Esophagus muscularis mucosa (tissue), 4 donors: ENCODE measurements around the gene RAB33B. TPM values are rescaled to one million over a fixed set of nuclear protein-coding genes. Genes with fewer than 3 reads are reported as not detected.

Experiments
- DNase-seq: peaks from one replicate; pipeline ENCODE4 v3.0.0-alpha.2; 2017; ENCODE audit errors: extremely low spot score
- H3K27ac ChIP-seq, 4 donors: fragments of 200-600 bp; sonication (generic); replicated peaks in 1 of 4; 1 replicate in 3 of 4; 2 replicates in 1 of 4; pipeline ENCODE4 v1.5.1; 2016 to 2019; ENCODE audit warnings: mild to moderate bottlenecking in 1 of 4
- H3K27me3 ChIP-seq, 4 donors: fragments of 200-600 bp; sonication (generic); one replicate each; pipeline versions ENCODE4 v1.5.1 to v1.6.0; 2016 to 2019
- H3K36me3 ChIP-seq, 4 donors: fragments of 200-600 bp; sonication (generic); one replicate each; pipeline ENCODE4 v1.5.1; 2016 to 2019
- H3K4me1 ChIP-seq, 4 donors: fragments of 200-600 bp; sonication (generic); one replicate each; pipeline ENCODE4 v1.5.1; 2016 to 2019
- H3K4me3 ChIP-seq, 4 donors: fragments of 200-600 bp; sonication (generic); 1 replicate in 2 of 4; 2 replicates in 2 of 4; pipeline ENCODE4 v1.5.1; 2016 to 2019; ENCODE audit warnings: mild to moderate bottlenecking in 4 of 4, moderate library complexity in 1 of 4
- H3K9me3 ChIP-seq, 4 donors: fragments of 200-600 bp; sonication (generic); 1 replicate in 3 of 4; 2 replicates in 1 of 4; pipeline ENCODE4 v1.5.1; 2016 to 2019
- EP300 ChIP-seq: sonication (generic); formaldehyde crosslinking; IDR thresholded peaks from one replicate; pipeline ENCODE4 v1.6.1; 2017; ENCODE audit warnings: antibody characterized with exemption
- POLR2A ChIP-seq: fragments of 450-650 bp; IDR thresholded peaks from one replicate; pipeline ENCODE4 v1.6.1; 2017; ENCODE audit warnings: antibody characterized with exemption, moderate library complexity, mild to moderate bottlenecking, low read depth
- POLR2AphosphoS5 ChIP-seq, 2 donors: sonication (generic); formaldehyde crosslinking; IDR thresholded peaks; one replicate each; pipeline ENCODE4 v1.6.1; 2017; ENCODE audit warnings: antibody characterized with exemption in 2 of 2
- WGBS: methylation state at CpG from one replicate; pipeline ENCODE4 v1.1.5; 2018; 5-methylcytosine and 5-hydroxymethylcytosine counted together
- intact Hi-C: fragments of 100-400 bp; cut with DNase I; formaldehyde crosslinking; loops from one replicate; pipeline ENCODE4 v1.15.1; 2023
- total RNA-seq, 4 donors: library from RNA; depleted of rRNA; stranded (reverse); fragments of >200 nt; gene quantifications; one replicate each; pipeline versions ENCODE4 v1.1.0 to v1.2.1, GENCODE V29; 2016
- TF ChIP-seq, protein P1 (sequence below), 3 experiments: fragments of 200-600 bp in 2 of 3; fragments of 450-650 bp in 1 of 3; sonication (generic) in 2 of 3; IDR thresholded peaks; one replicate each; pipeline ENCODE4 v1.5.1; 2017 to 2019; ENCODE audit warnings: antibody characterized with exemption in 3 of 3, mild to moderate bottlenecking in 2 of 3, moderate library complexity in 1 of 3

RAB33B gene
- total RNA-seq, 4 donors from 2014 or later, result 10.8 to 16.1 (median 14.8) TPM

DNA sequence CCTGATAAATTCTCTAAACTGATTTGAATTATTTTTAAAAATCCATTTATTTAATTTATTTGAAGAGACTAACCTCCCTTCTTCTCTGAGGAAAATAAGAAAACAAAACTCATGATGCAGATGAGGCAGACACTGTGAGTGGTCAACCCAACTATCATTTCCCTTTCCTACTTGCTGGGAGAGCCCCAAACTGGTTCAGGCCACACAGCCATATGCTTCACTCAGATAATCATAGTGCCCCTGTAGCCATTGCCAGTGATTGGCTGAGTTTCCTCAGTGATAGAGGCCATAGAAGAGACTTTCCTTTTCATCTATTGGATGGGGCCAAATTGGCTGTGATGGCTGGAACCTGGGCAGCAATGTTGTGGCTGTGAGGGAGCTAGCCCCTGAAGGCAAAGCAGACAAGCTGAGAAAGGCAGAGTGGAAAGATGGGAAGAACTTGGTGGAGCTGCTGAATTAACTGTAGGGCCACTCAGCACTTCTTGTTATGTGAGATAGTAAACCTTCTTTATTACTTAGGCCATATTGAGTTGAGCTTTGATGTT lies 49.8 kb downstream of the RAB33B start:
- Histone ChIP-seq H3K9me3 (no peaks in the 10 kb centered on the region), H3K4me1 (no peaks in the 10 kb centered on the region), H3K4me3 (no peak overlapping the region), H3K27me3 (no peaks in the 10 kb centered on the region), H3K27ac (no peak overlapping the region), H3K36me3 (peaks cover 3 to 29% (median 17%) of the 10 kb centered on the region in 4 donors)
- intact Hi-C loops, result no loop called here
- no peak for DNase-seq
- TF ChIP-seq EP300 (no peak), POLR2AphosphoS5 (IDR thresholded peaks at IDR 0.05) (no peak), POLR2A (no peak)
- TF ChIP-seq, protein P1, sequence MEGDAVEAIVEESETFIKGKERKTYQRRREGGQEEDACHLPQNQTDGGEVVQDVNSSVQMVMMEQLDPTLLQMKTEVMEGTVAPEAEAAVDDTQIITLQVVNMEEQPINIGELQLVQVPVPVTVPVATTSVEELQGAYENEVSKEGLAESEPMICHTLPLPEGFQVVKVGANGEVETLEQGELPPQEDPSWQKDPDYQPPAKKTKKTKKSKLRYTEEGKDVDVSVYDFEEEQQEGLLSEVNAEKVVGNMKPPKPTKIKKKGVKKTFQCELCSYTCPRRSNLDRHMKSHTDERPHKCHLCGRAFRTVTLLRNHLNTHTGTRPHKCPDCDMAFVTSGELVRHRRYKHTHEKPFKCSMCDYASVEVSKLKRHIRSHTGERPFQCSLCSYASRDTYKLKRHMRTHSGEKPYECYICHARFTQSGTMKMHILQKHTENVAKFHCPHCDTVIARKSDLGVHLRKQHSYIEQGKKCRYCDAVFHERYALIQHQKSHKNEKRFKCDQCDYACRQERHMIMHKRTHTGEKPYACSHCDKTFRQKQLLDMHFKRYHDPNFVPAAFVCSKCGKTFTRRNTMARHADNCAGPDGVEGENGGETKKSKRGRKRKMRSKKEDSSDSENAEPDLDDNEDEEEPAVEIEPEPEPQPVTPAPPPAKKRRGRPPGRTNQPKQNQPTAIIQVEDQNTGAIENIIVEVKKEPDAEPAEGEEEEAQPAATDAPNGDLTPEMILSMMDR (IDR thresholded peaks at IDR 0.05), result no peak

DNA sequence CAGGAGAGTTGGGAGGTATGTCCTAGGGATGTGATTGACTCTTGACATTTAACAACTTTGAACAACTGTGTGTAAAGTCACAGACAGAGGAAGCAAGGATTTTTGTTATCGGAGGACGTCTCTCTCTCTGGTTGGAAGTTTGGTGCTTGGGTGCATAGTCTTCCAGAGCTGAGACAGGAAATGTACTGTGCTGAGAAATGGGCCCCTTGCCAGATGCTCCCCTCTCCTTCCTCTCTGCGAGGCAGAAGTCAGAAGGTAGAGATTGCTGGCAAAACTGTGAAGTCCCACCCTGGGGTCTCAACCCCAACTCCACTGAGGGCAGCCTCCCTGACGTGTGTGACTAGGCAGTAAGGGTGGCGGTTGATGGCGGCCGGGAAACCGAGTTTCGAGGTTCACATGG lies 52.9 kb downstream of the RAB33B start:
- peaks cover 12 to 60% (median 42%) of the 10 kb centered on the region in 4 donors for H3K36me3 ChIP-seq
- TF ChIP-seq EP300 (no peak), POLR2AphosphoS5 (IDR thresholded peaks at IDR 0.05) (no peak), POLR2A (no peak)
- TF ChIP-seq, protein P1 (IDR thresholded peaks at IDR 0.05), result no peak
- H3K27me3 ChIP-seq, result no peaks in the 10 kb centered on the region
- no peak for DNase-seq
- H3K4me3 ChIP-seq, result no peak overlapping the region
- H3K4me1 ChIP-seq, result no peaks in the 10 kb centered on the region
- WGBS, result 78% methylated on average over 4 of the region's 9 CpGs
- no peaks in the 10 kb centered on the region for H3K9me3 ChIP-seq
- H3K27ac ChIP-seq, result no peak overlapping the region
- intact Hi-C loops, result no loop called here

DNA sequence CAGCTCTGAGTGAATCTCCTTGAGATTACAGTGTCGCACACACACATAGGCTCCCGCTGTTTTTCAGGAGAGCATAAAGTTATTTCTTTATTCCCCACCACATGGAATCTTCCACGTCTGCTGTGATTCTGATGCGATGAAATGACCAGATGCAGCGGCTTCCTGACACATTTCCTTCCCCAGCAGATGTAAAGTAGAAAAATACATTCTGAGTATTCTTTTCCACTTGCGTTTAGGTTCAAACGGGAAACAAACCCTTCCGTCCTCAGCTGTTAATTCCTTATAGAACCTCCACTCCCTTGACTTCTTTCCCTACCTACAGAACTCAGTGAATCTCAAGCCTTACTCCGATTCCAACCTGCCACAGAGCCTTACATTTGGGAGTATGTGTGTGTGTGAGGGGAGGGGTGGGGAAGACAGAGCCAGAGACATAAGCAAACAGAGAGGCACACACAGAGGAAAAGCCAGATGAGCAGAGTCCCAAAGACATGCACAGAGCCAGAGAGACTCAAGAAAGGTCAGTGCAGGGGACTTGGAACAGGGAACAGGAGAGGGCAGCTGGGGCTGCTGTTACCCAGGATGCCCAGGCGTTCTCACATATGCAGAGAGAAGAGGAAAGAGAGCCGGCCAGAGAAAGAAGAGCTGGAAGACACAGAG lies 54.8 kb downstream of the RAB33B start:
- peaks cover 14 to 76% (median 56%) of the 10 kb centered on the region in 4 donors for H3K36me3 ChIP-seq
- H3K4me1 ChIP-seq, result no peaks in the 10 kb centered on the region
- WGBS, result 74% methylated on average over 11 of the region's 11 CpGs
- no peaks in the 10 kb centered on the region for H3K27me3 ChIP-seq
- no peak overlapping the region for H3K4me3 ChIP-seq
- no peak for TF ChIP-seq EP300
- no peaks in the 10 kb centered on the region for H3K9me3 ChIP-seq
- intact Hi-C loops, result no loop called here
- H3K27ac ChIP-seq, result no peak overlapping the region
- no peak for DNase-seq

DNA sequence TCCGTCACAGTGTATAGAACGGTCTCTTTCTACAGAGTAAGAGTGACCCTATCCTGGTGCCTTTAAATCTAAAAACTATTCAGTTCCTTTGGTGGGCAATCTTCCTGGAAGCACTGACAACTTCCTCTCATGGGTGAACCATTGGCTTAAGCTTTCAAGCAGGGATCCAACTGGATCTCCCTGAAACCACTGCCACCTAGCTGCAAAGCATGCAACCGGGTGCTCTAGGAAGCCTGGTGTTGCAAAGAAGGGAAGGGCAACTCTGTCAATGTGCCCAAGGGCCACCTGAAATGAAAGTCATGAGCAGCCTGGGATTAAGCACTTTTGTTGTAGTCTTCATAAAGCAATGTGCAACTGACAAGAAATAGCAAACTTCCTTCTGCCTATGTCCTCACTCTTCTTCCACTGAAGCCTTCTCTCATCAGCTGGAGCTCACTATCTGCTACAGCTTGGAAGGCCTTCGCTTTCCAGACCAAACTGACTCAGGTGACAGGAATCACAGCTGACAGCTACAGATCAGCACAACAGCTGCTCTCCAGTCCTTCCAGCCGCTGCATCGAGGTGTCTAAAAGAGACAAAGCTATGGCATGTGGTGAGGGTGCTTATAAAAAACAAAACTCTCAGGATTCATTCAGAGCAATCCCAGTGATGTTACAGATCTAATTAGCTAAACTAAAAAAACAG lies 55.9 kb downstream of the RAB33B start:
- 89% methylated on average over 6 of the region's 6 CpGs for WGBS
- Histone ChIP-seq H3K4me1 (peaks cover 0 to under 1% (median 0%) of the 10 kb centered on the region in 4 donors), H3K9me3 (no peaks in the 10 kb centered on the region), H3K36me3 (peaks cover 14 to 86% (median 64%) of the 10 kb centered on the region in 4 donors), H3K4me3 (no peak overlapping the region), H3K27ac (no peak overlapping the region), H3K27me3 (no peaks in the 10 kb centered on the region)
- TF ChIP-seq POLR2AphosphoS5 (IDR thresholded peaks at IDR 0.05), result no peak
- TF ChIP-seq POLR2A, result no peak
- TF ChIP-seq, protein P1 (IDR thresholded peaks at IDR 0.05), result peak in 1 of 3 experiments; percentile 34
- TF ChIP-seq EP300, result no peak
- intact Hi-C loops, result no loop called here
- peak; percentile 29 for DNase-seq

DNA sequence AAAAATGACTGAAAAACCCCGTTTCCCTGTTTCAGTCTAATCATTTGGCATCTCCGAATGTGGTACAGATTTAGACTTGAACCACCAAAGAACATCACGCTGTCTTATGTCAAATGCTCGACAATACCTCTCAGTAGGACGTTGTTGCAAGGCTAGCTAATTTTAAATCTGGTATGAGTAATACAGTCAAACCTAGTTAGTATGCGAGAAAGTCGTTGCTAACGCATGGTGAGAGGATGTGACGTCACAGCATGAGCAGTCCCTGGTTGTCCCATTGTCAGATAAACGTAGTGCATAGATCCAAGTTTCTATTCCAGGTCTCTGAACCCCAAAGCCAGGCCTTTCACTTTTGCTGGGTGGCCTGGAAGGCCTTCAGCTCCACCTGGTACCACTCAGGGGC lies 57.4 kb downstream of the RAB33B start:
- no peak overlapping the region for H3K4me3 ChIP-seq
- no peaks in the 10 kb centered on the region for H3K9me3 ChIP-seq
- WGBS, result 84% methylated on average over 10 of the region's 10 CpGs
- TF ChIP-seq POLR2A, result no peak
- TF ChIP-seq EP300, result no peak
- TF ChIP-seq, protein P1 (IDR thresholded peaks at IDR 0.05), result no peak
- TF ChIP-seq POLR2AphosphoS5 (IDR thresholded peaks at IDR 0.05), result no peak
- intact Hi-C loops, result no loop called here
- no peaks in the 10 kb centered on the region for H3K27me3 ChIP-seq
- DNase-seq, result peak; percentile 31
- H3K27ac ChIP-seq, result no peak overlapping the region
- peaks cover 14 to 87% (median 64%) of the 10 kb centered on the region in 4 donors for H3K36me3 ChIP-seq
- H3K4me1 ChIP-seq, result peaks cover 3 to 10% (median 9%) of the 10 kb centered on the region in 4 donors
